GM19025 (cell line): ENCODE results near the gene HEXIM2.
A peak's percentile ranks its signal among the peaks of the same experiment; 100 is the strongest.

ENCODE experiments used
- ATAC-seq: cut with Tn5 transposase; IDR thresholded peaks from one replicate; pipeline ENCODE4 v1.9.1; 2021; ENCODE audit warnings: mild to moderate bottlenecking, low read depth, moderate library complexity; ENCODE audit not compliant: unreplicated experiment

Gene HEXIM2

GRCh38 chr17:45127548-45128300 is 34.0 kb upstream of the HEXIM2 start:
- no peak for ATAC-seq

- no peak for ATAC-seq
These were observed 33.3 kb upstream of the HEXIM2 start for GRCh38 chr17:45128331-45128730.

DNA sequence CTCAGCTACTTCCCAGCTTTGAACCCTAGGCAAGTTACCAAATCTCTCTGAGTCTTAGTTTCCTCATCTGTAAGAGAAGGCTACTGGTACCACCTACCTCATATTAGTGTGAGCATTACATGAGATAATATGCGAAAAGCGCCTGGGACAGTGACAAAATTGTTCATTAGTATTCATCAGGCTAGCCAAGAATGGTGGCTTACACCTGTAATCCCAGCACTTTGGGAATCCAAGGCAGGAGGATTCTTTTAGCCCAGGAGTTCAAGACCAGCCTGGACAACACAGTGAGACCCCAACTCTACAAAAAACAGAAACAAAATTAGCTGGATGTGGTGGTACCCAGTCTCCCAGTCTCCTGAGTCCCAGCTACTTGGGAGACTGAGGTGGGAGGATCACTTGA is 32.7 kb upstream of the HEXIM2 start:
- ATAC-seq = no peak

GRCh38 chr17:45129426-45129939 is 32.2 kb upstream of the HEXIM2 start:
- no peak for ATAC-seq

- ATAC-seq = no peak
These were observed 31.6 kb upstream of the HEXIM2 start for GRCh38 chr17:45129940-45130680.

GRCh38 chr17:45130681-45131615 is 30.7 kb upstream of the HEXIM2 start:
- no peak for ATAC-seq

GRCh38 chr17:45131616-45132319 is 29.9 kb upstream of the HEXIM2 start:
- ATAC-seq = no peak

DNA sequence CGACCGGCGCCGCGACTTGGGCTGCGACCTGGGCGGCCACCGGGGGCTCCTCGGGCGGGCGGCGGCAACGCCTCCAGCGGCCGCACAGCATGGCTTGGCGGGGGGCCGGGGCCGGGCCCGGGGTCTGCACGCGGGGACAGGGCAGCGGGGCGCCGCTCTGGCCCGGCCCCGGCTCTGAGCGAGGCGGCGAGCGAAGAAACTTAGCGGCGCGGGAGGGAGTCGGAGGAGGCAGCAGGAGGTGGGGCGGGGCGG is 29.4 kb upstream of the HEXIM2 start, which contains the start of gene PLCD3:
Gene PLCD3 (minus strand): TSS at position 196 of the 252 bp plus-strand sequence. CDS start 105 bp downstream, at position 91.
- no peak for ATAC-seq

DNA sequence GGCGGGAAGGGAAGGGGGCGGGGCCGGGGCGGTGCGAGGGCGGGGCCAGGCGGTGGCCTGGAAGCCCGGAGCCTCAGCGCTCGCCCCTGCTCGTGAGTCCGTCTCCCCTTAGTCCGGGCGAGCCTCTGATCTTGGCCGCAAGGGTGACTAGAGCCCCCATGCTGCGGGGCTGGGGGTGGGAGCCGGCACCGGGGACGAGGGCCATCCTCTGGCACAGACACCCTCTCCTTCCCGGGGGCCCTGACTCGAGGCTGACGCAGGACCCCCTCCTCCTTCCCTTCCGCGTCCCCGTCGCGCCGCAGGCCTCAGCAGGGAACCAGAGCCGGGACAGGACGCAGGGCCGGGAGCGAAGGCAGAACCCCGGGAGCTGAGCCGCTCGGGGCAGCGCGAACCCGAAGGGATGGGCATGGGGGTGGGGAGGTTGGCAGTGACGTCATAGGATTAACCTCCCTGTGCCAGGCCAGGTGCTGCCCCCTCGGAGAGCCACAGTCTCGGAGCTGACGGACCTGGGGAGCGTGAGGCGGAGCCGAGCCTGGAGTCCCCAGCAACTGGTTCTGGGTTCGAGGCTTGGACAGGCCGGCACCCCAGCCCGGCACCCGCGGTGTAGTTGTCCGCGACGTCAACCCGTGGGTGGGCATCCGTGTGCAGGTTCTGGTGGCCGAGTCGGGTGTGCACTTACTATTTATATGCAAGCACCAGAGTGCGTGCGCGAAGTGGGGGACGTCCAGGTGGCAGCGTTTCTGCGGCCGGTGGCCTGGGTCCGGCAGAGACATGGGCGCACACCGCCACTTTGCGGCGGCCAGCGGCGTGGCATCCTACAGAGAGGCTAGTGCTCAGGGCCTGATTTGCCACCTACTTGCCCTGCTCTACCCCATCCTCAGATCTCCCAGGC is 28.9 kb upstream of the HEXIM2 start:
- no peak for ATAC-seq

GRCh38 chr17:45135192-45135977 is 26.3 kb upstream of the HEXIM2 start, which contains the start of gene ACBD4:
Gene ACBD4, plus strand, starts transcription at chr17:45135687. Its CDS starts 458 bp downstream, at chr17:45136145.
- ATAC-seq = peak; percentile 77

DNA sequence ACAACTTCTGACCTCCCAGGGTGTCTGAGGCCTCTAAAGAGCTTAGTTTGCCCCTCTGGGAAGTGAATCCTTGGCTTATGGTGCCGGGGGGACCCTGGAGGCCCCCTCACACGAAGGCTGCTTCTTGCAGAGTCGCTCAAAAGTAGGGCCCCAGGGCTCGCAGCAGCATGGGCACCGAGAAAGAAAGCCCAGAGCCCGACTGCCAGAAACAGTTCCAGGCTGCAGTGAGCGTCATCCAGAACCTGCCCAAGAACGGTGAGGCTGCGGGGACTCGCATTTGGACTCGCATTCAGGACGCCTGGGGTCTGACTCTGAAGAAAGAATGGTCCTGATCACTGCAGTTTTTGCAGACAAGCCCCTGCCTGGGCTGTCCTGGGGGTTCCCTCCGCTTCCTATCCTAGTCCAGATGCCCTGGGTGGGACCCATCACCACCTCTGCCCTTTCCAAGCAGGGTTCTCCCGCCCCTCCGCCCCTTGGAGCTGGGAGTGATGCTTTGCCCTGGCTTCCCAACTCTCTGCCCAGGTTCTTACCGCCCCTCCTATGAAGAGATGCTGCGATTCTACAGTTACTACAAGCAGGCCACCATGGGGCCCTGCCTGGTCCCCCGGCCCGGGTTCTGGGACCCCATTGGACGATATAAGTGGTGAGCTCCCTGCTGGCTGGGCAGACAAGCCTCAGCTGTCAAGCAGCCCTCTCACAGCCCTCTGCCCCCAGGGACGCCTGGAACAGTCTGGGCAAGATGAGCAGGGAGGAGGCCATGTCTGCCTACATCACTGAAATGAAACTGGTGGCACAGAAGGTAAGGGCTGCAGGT is 25.5 kb upstream of the HEXIM2 start:
- no peak for ATAC-seq

DNA sequence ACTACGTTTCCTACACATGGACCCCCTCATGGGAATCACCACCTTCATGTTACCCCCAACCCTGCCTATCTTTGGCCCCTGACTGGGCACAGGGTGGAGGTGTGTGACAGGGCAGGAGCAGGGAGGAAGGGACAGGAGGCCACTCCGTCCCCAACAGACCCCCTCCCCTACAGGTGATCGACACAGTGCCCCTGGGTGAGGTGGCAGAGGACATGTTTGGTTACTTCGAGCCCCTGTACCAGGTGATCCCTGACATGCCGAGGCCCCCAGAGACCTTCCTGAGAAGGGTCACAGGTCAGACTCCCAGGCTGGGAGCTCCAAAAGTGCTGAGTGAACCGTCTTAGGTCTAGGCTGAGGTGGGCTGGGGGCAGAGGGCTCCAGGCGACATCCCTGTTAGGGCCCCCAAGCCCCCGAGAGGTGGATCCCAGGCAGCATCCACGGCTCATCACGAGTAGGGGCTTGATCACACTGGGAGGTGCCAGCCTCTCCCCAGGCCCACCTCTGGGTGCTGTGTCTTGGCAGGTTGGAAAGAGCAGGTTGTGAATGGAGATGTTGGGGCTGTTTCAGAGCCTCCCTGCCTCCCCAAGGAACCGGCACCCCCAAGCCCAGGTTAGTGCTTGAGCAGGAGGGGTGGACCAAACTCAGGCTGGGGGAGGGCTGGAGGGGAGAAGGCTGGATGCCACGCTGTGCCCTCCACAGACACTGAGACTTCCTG is 24.7 kb upstream of the HEXIM2 start:
- ATAC-seq = no peak

GRCh38 chr17:45137561-45138305 is 23.9 kb upstream of the HEXIM2 start:
- ATAC-seq = no peak

DNA sequence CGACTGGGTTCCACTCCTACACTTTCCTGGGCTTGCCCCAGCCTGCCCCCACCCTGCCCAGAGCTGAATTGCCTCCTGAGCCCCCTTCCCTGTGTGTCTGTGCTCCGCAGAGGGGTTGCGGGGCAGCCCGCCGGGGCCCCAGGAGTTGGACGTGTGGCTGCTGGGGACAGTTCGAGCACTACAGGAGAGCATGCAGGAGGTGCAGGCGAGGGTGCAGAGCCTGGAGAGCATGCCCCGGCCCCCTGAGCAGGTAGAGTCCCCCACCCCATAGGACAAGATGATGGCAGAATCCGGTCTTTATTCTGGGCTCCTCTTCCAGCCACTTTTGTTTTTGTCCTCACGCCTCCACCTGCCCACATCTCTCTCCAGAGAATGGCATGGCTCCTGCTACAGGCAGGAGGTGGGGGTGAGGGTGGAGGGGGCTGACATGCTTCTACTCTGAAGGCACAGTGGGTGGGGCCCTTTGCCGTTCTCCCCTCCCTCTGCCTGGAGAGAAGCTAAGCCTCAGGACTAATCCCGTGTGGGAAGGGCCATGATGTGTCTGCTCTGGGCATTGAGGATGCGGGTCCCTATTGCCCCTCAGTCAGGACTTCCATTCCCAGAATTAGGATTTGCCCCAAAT is 22.7 kb upstream of the HEXIM2 start:
- ATAC-seq = no peak

- no peak for ATAC-seq
These were observed 22.1 kb upstream of the HEXIM2 start for GRCh38 chr17:45139533-45139920.
